Panc1 (cell line): ENCODE measurements around the gene SIL1.

Experiments used
- POLR2AphosphoS5 ChIP-seq: IDR thresholded peaks from 2 replicates; pipeline ENCODE4 v1.6.1; 2012; ENCODE audit warnings: mild to moderate bottlenecking, low read depth, low read length, moderate library complexity
- SIN3A ChIP-seq: IDR thresholded peaks from 2 replicates; pipeline ENCODE4 v1.6.1; 2012; ENCODE audit warnings: low read depth, mild to moderate bottlenecking, low read length, moderate library complexity, borderline replicate concordance; ENCODE audit not compliant: insufficient read depth
- TF ChIP-seq, protein P1 (sequence below): fragments of 450-650 bp; IDR thresholded peaks from 2 replicates; pipeline ENCODE4 v1.5.1; 2017; ENCODE audit warnings: mild to moderate bottlenecking

DNA sequence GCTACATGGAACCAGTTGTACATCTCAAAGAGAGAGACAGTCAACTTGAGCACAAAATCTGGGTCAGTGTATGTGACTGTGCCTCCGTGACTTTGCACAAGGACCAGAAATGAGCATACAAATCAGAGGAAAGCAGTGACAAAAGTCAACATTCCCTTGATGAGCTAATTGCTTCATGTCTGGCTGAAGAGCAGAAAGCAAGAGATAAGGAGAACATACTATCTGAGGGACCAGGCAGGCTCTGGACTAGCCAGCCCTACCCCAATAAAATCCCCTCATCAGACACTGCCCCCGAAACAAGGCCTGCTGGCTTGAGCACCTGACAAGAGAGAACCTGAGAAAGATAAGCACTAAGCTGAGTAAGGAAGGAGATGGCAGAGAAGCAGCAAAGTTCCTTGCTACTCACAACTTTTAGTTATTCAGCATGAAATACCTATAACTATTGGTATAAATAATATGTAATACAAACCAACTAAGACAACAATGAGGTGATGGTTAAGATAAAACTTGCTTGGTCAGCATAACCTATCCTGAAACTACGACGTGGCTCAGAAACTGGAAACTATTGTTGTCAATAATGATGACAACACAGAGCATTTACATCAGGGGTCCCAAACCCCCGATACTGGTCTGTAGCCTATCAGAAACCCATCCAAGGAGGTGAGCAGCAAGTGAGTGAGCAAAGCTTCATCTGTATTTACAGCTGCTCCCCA is 9.5 kb downstream of the SIL1 start:
- TF ChIP-seq, protein P1, sequence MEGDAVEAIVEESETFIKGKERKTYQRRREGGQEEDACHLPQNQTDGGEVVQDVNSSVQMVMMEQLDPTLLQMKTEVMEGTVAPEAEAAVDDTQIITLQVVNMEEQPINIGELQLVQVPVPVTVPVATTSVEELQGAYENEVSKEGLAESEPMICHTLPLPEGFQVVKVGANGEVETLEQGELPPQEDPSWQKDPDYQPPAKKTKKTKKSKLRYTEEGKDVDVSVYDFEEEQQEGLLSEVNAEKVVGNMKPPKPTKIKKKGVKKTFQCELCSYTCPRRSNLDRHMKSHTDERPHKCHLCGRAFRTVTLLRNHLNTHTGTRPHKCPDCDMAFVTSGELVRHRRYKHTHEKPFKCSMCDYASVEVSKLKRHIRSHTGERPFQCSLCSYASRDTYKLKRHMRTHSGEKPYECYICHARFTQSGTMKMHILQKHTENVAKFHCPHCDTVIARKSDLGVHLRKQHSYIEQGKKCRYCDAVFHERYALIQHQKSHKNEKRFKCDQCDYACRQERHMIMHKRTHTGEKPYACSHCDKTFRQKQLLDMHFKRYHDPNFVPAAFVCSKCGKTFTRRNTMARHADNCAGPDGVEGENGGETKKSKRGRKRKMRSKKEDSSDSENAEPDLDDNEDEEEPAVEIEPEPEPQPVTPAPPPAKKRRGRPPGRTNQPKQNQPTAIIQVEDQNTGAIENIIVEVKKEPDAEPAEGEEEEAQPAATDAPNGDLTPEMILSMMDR, result no peak
- TF ChIP-seq SIN3A (no peak), POLR2AphosphoS5 (no peak)
